Muscle layer of colon (tissue), 2 donors: ENCODE measurements around the gene CGREF1.

Experiments
- H3K27ac ChIP-seq: one replicate; pipeline ENCODE4 v1.7.0; 2013; ENCODE audit warnings: low read depth, mild to moderate bottlenecking, low read length, moderate library complexity
- H3K27me3 ChIP-seq, 2 donors: one replicate each; pipeline ENCODE4 v1.7.0; 2013; ENCODE audit warnings: low read length in 2 of 2, mild to moderate bottlenecking in 2 of 2; ENCODE audit not compliant: insufficient read depth in 2 of 2, control insufficient read depth in 1 of 2
- H3K36me3 ChIP-seq: one replicate; pipeline ENCODE4 v1.7.0; 2013; ENCODE audit warnings: mild to moderate bottlenecking, low read length; ENCODE audit not compliant: insufficient read depth
- H3K4me1 ChIP-seq: one replicate; pipeline ENCODE4 v1.7.0; 2013; ENCODE audit warnings: mild to moderate bottlenecking, low read length; ENCODE audit not compliant: insufficient read depth
- H3K4me3 ChIP-seq, 2 donors: one replicate each; pipeline ENCODE4 v1.7.0; 2013; ENCODE audit warnings: low read length in 2 of 2, low read depth in 1 of 2, mild to moderate bottlenecking in 1 of 2, moderate library complexity in 1 of 2
- H3K9ac ChIP-seq: one replicate; pipeline ENCODE4 v1.7.0; 2013; ENCODE audit warnings: low read length
- H3K9me3 ChIP-seq: one replicate; pipeline ENCODE4 v1.7.0; 2013; ENCODE audit warnings: mild to moderate bottlenecking, low read length
- donor health status: abdominal sarcoma.
- donor health status: Adenocarcinoma of cecum.

The CGREF1 gene

DNA sequence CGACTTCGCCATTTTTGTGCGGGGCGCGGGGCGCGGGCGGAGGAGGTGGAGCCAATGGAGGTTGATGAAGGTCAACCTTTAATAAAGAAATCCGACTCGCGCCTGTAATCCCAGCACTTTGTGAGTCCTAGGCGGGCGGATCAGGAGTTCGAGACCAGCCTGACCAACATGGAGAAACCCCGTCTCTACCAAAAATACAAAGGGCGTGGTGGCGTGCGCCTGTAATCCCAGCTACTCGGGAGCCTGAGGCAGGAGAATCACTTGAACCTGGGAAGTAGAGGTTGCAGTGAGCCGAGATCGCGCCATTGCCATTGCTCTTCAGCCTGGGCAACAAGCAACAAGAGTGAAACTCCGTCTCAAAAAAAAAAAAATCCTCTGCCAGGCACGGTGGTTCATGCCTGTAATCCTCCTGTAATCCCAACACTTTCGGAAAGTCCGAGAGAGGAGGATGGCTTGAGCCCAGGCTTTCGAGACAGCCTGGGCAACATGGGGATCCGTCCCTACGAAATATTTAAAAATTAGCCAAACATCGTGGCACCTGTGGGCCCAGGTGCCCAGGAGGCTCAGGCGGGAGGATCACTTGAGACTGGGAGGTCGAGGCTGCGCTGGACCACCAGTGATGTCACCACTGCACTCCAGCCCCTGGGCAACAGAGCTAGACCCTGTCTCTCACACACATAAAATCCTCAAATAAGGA is 16.0 kb upstream of the CGREF1 start:
- Histone ChIP-seq H3K9ac (no peak overlapping the region), H3K9me3 (no peaks in the 10 kb centered on the region), H3K27me3 (no peaks in the 10 kb centered on the region), H3K27ac (no peak overlapping the region), H3K36me3 (peaks cover 21% of the 10 kb centered on the region), H3K4me3 (peak overlapping the region in 1 of 2 donors; percentile 67), H3K4me1 (peaks cover 13% of the 10 kb centered on the region)

DNA sequence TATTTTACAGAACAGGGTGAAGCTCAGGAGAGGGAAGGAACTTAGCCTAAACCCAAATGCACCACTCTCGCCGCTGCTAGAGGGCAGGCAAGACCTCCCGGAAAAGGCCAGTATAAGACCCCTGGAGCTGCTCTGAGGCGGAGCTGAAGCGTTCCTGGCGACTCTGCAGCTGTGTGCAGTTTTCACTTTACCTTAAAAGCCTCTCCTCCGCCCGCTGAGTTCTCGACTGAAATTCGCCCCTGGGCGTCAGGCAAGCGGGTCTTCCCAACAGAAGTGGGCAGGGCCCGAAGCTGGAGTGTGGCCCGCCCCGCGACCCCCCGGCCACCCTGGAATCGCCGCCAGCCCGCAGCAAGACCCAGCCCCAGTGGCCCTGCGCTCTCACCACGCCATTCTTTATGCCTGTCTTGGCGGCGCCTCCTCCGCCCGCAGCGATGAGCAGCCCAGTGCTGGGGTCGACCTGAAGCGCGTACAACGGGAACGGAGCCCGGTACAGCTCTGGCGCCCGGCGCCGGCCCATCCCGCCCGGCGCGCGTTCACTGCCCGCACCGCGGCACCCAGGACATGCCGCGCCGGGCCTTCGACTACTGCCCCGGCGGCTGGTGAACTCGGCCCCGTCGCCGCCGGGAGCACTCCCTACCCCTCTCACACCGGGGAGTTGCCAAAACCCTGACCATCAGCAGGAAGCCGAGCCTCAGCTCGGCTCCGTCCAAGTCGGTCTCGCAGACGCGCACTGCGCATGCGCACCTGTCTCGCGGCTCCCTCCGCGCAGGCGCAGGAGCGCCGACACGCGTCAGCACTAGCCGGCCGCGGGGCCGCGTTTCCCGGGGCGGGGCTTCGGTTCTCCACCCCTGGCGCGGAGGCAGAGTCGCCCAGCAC is 15.2 kb upstream of the CGREF1 start, which contains the start of gene PREB:
Gene PREB (minus strand): TSS at position 732 of the 876 bp plus-strand sequence. CDS start 215 bp downstream, at position 517.
- Histone ChIP-seq H3K4me3 (peak within 1 kb of the TSS; percentile 67 to 90), H3K27ac (peak within 1 kb of the TSS; percentile 94), H3K4me1 (peaks cover 13% of the 10 kb centered on the region), H3K9me3 (no peaks in the 10 kb centered on the region), H3K36me3 (peaks cover 26% of the 10 kb centered on the region), H3K27me3 (no peaks in the 10 kb centered on the region), H3K9ac (peak within 1 kb of the TSS; percentile 31)

DNA sequence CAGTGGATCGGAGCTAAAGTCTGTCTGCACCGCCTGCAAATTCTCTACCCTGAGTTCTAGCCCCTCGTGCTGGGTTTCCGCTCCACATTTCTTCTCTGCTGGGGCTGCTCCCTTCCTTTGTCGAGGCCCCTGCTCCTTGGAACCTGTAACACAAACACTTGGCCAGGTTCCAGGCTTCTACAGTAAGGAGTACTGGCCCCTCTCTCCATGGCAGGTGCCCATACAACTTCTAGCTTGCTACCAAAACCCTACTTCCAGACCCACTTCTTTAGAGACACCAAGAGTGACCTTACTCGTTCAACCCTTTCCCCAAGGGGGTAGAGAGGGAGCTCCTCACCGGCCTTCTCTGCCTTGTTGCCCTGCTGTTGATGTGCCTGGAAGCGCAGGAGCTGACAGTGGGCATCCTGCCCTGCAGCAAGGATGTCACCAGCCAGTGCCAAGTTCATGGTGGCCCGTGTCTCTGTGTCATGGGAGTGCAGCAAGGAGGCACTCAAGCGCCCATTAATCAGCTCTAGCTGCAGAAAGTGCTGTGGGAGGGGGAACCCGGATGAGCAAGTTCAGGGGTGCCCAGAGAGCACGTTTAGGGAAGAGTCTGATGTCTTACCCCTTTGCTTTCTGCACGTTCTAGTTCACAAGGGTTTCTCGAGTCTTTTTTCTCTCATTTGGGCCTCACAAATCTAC is 14.4 kb upstream of the CGREF1 start:
- Histone ChIP-seq H3K27me3 (no peaks in the 10 kb centered on the region), H3K36me3 (peaks cover 26% of the 10 kb centered on the region), H3K4me3 (peak overlapping the region; percentile 30 to 67), H3K27ac (peak overlapping the region; percentile 9), H3K9me3 (no peaks in the 10 kb centered on the region), H3K9ac (peak overlapping the region; percentile 31), H3K4me1 (peaks cover 13% of the 10 kb centered on the region)

DNA sequence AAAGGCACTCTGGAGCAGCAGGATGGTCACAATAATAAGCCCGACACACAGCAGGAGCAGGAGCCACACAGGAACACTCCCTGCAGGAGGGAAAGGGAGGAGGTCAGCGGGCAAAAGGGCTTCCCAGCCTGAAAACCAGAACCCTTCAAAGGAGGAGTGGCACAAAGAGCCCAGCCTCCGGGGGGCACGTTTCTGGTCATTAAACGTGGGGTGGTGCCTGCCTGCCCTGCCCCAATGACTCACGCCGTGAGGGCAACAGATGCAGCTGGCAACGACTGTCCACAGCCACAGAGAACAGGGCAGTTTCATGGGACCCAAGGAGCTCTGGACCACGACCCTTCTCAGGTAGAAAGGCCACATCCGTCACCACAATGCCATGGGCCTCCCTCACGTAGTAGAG is 12.5 kb upstream of the CGREF1 start:
- H3K36me3 ChIP-seq: peaks cover 26% of the 10 kb centered on the region
- no peak overlapping the region for H3K9ac ChIP-seq
- no peak overlapping the region for H3K4me3 ChIP-seq
- H3K27me3 ChIP-seq: no peaks in the 10 kb centered on the region
- H3K4me1 ChIP-seq: peaks cover 13% of the 10 kb centered on the region
- no peaks in the 10 kb centered on the region for H3K9me3 ChIP-seq
- H3K27ac ChIP-seq: no peak overlapping the region

DNA sequence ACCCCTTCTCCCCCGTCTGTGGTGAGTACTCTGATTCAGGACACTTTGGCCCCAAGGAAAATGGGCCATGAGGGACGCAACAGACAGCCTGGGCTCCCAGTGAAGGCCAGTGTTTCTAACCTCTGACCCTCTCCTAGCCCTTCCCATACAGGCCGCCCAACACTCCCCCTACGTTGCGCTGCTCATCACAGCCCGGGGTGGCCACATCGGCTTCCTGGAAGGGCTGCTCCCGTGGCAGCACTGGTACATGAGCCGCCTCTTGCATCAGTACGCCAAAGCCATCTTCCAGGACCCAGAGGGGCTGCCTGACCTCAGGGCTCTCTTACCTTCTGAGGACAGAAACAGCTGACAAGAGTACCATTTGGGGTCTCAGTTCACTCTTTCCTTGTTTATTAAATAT is 11.5 kb upstream of the CGREF1 start:
- no peak overlapping the region for H3K27ac ChIP-seq
- no peaks in the 10 kb centered on the region for H3K9me3 ChIP-seq
- no peak overlapping the region for H3K9ac ChIP-seq
- H3K4me3 ChIP-seq: no peak overlapping the region
- H3K36me3 ChIP-seq: peaks cover 26% of the 10 kb centered on the region
- H3K4me1 ChIP-seq: peaks cover 13% of the 10 kb centered on the region
- H3K27me3 ChIP-seq: no peaks in the 10 kb centered on the region

DNA sequence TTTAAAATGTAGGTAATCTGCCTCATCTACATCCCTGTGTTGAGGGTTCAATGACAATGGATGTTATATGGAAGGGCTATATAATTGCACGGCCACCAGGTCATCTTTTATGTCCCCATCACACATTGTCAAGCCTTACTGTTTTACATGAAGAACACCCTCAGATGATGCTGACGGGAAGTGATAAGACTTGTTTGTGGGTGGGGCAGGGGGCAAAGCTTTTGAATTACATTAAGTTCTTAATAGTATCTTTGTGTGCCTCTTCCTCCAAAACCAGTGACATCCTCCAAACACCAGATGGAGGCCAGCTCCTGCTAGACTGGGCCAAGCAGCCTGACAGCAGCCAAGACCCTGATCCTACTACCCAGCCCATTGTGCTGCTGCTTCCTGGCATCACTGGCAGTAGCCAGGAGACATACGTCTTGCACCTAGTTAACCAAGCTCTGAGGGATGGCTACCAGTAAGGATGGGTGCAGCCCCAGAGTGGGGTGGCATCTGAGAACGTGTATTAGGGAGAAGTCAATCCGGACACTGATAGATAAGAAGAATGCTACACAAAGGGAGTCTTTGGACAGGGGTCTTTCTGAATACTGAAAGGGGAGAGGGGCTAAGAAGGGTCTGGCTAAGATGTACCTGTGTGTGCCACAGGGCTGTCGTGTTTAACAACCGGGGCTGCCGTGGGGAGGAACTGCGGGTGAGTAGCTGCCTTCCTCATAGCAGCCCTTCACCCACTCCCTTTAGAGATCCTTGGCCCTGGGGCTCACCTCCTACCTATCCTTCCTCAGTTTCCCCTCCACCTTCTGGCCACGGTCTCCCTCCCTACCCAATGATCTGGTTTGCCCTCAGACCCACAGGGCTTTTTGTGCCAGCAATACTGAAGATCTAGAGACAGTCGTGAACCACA is 10.0 kb upstream of the CGREF1 start:
- Histone ChIP-seq H3K4me3 (no peak overlapping the region), H3K27ac (no peak overlapping the region), H3K9ac (no peak overlapping the region), H3K4me1 (peaks cover 15% of the 10 kb centered on the region), H3K36me3 (peaks cover 26% of the 10 kb centered on the region), H3K27me3 (no peaks in the 10 kb centered on the region), H3K9me3 (no peaks in the 10 kb centered on the region)

DNA sequence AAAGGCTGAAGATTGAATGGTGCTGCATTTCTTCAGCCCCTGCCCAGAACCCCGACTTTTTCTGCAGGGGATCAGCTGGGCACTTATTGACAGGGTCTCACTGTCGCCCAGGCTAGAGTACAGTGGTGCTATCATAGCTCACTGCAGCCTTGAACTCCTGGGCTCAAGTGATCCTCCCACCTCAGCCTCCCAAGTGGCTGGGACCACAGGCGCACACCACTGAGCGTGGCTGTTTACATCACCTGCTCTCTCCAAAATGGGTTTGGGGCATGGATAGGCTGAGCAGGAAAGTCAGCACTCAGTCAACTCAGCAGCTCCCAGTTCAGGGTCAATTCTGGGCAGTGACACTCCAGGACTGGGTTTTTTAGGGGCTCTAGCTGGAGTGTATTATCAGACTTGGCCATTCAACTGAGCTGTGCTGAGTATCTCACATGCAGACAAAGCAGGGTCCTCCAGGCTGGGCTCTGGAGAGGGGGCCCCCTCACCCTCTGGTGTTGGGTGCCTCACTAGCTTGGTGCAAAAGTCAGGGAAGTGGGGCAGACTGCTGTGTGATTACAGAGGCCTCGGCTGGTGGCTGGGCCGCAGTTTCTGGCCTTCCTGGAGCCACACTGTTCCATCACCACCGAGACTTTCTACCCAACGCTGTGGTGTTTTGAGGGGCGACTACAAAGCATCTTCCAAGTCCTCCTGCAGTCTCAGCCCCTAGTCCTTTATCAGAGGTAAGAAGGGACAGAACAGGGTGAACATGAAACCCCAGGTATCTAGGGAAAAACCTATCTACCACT is 9.1 kb upstream of the CGREF1 start:
- Histone ChIP-seq H3K27me3 (no peaks in the 10 kb centered on the region), H3K36me3 (peaks cover 26% of the 10 kb centered on the region), H3K9me3 (no peaks in the 10 kb centered on the region), H3K9ac (no peak overlapping the region), H3K4me3 (no peak overlapping the region), H3K27ac (no peak overlapping the region), H3K4me1 (peaks cover 14% of the 10 kb centered on the region)

DNA sequence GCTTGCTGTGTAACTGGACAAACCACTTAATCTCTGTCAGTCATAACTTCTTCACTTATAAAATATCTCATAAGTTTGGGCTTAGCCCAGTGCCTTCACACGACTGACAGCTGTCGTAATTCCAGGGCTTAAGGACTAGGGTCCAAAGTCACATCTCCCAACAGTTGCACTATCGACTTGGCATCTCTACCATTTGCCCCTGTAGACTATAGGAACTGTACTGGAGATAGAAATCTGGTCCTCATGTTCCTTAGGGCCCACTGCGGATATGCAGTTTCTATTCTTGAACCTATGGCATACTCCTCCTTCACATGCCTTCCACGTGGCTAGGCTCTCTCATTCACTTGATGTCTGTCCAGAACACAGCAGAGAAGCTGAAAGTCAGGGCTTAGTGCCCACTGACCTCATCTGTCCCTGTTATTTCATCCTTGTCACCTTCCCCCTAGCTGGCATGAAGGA is 7.4 kb upstream of the CGREF1 start:
- H3K27me3 ChIP-seq: no peaks in the 10 kb centered on the region
- no peak overlapping the region for H3K27ac ChIP-seq
- H3K4me3 ChIP-seq: no peak overlapping the region

DNA sequence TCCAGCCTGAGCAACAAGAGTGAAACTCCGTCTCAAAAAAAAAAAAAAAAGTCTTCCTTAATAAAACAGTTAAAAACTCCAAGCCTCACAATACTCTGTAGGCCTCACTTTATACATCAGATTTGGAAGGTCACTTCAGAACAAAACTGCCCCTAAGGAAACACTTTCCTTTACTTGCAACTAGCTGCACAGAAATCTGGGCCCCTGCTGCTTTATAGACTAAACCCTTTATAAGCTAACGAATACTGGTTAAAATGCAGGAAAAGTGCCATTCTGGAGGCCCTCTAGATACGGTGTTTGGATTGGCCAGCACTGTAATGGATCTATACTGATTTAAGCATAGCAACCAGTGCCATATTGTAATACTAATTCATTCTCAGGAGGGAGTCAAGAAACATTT is 6.2 kb upstream of the CGREF1 start:
- Histone ChIP-seq H3K36me3 (peaks cover 7% of the 10 kb centered on the region), H3K4me3 (no peak overlapping the region), H3K9me3 (no peaks in the 10 kb centered on the region), H3K9ac (no peak overlapping the region), H3K27me3 (no peaks in the 10 kb centered on the region), H3K27ac (no peak overlapping the region), H3K4me1 (peaks cover 11% of the 10 kb centered on the region)

More for the DNA sequence above, 7.4 kb upstream of the CGREF1 start:
- Histone ChIP-seq H3K9me3 (no peaks in the 10 kb centered on the region), H3K36me3 (peaks cover 18% of the 10 kb centered on the region), H3K4me1 (peaks cover 11% of the 10 kb centered on the region), H3K9ac (no peak overlapping the region)
